ENCODE measurements around the gene ARHGEF16.

- TF ChIP-seq, protein P1, sequence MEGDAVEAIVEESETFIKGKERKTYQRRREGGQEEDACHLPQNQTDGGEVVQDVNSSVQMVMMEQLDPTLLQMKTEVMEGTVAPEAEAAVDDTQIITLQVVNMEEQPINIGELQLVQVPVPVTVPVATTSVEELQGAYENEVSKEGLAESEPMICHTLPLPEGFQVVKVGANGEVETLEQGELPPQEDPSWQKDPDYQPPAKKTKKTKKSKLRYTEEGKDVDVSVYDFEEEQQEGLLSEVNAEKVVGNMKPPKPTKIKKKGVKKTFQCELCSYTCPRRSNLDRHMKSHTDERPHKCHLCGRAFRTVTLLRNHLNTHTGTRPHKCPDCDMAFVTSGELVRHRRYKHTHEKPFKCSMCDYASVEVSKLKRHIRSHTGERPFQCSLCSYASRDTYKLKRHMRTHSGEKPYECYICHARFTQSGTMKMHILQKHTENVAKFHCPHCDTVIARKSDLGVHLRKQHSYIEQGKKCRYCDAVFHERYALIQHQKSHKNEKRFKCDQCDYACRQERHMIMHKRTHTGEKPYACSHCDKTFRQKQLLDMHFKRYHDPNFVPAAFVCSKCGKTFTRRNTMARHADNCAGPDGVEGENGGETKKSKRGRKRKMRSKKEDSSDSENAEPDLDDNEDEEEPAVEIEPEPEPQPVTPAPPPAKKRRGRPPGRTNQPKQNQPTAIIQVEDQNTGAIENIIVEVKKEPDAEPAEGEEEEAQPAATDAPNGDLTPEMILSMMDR (IDR thresholded peaks at IDR 0.05; ENCODE audit: low read length), result no peak
- no peak for TF ChIP-seq EZH2 (optimal IDR thresholded peaks at IDR 0.05; ENCODE audit: low read depth, low read length)
- TF ChIP-seq EZH2phosphoT487 (IDR thresholded peaks at IDR 0.05; ENCODE audit: low read length), result no peak
Observed at GRCh38 chr1:3463013-3463385, 8.5 kb downstream of the ARHGEF16 start.
